ENCODE measurements around the gene PLA2G3. TPM values are rescaled to one million over a fixed set of nuclear protein-coding genes. Genes with fewer than 3 reads are reported as not detected.

Gene PLA2G3
- total and polyA plus RNA-seq, 2 experiments from 2014 or later, result 18.0 to 34.5 TPM

- TF ChIP-seq ETS1 (IDR thresholded peaks at IDR 0.05), result no peak
- TF ChIP-seq ZNF331 (CRISPR knock-in tag; IDR thresholded peaks at IDR 0.05; ENCODE audit: low read depth), result no peak
- no peak for TF ChIP-seq CREB1 (CRISPR knock-in tag; IDR thresholded peaks at IDR 0.05; ENCODE audit: low read depth)
- TF ChIP-seq CTCF (conservative IDR thresholded peaks at IDR 0.05; ENCODE audit: low read depth in 2 of 2), result no peak
- TF ChIP-seq ZNF114 (CRISPR knock-in tag; IDR thresholded peaks at IDR 0.05), result no peak
- no peak for TF ChIP-seq NANOG (IDR thresholded peaks at IDR 0.05; ENCODE audit: borderline replicate concordance)
These were observed 37.3 kb upstream of the PLA2G3 start (continued) for GRCh38 chr22:31177420-31178162.

DNA sequence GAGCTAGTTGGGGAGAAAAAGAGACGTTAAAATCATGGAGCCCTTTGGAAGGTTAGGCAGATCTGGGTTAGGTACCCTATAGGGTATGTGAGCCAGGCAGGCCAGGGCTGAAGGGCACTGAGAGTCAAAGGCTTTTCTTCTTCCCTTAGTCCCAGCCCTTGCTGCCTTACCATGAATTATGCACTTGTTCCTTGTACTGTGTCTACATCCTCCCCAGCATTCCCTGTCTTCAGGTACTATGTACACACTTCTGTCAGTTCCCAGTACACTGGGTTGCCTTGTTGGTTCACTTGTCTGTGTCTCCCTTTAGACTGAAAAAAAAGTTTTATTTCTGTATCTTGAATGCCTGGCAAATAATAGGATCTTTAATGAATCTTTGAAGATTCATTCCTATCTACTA is 36.6 kb upstream of the PLA2G3 start:
- Histone ChIP-seq H3K27ac (ENCODE audit: low read depth) (no peak overlapping the region), H3K4me2 (no peak overlapping the region), H3K27me3 (ENCODE audit: insufficient read depth) (no peaks in the 10 kb centered on the region), H3K4me1 (ENCODE audit: insufficient read depth) (no peaks in the 10 kb centered on the region), H3K4me3 (no peak overlapping the region), H3K9me2 (ENCODE audit: insufficient read depth) (no peaks in the 10 kb centered on the region), H4K20me1 (replicated peaks; ENCODE audit: insufficient read depth) (no peaks in the 10 kb centered on the region), H3K36me3 (ENCODE audit: insufficient read depth) (no peaks in the 10 kb centered on the region), H2AFZ (no peak overlapping the region), H3F3A (replicated peaks; ENCODE audit: low read depth) (no peaks in the 10 kb centered on the region), H3K79me2 (replicated peaks; ENCODE audit: insufficient read depth) (peaks cover 8% of the 10 kb centered on the region)
- H3K4me3 Mint-ChIP-seq, result no peak overlapping the region
- no peaks in the 10 kb centered on the region for H3K4me1 Mint-ChIP-seq
- H3K9me3 Mint-ChIP-seq, result peaks cover 5% of the 10 kb centered on the region
- no peaks in the 10 kb centered on the region for H3K27me3 Mint-ChIP-seq (ENCODE audit: insufficient read depth, low read depth, poor library complexity)
- TF ChIP-seq JUNB (IDR thresholded peaks at IDR 0.05; ENCODE audit: unreplicated experiment) (no peak), STAT1 (IDR thresholded peaks at IDR 0.05; ENCODE audit: unreplicated experiment) (no peak)
- H3K27ac Mint-ChIP-seq, result no peak overlapping the region
- ATAC-seq (no peak), DNase-seq (ENCODE audit: low spot score) (no peak)
- peaks cover 9% of the 10 kb centered on the region; the same call in 2 of the 3 replicates for H3K36me3 Mint-ChIP-seq (ENCODE audit: low read depth)

- Histone ChIP-seq H3K79me2 (replicated peaks; ENCODE audit: insufficient read depth) (peaks cover 19% of the 10 kb centered on the region), H3K4me3 (no peak overlapping the region), H3K36me3 (ENCODE audit: insufficient read depth) (no peaks in the 10 kb centered on the region), H3K4me2 (no peak overlapping the region), H4K20me1 (replicated peaks; ENCODE audit: insufficient read depth) (no peaks in the 10 kb centered on the region; the same call in 1 of the 2 replicates), H3K4me1 (ENCODE audit: insufficient read depth) (peaks cover 3% of the 10 kb centered on the region; the same call in 1 of the 2 replicates), H3F3A (replicated peaks; ENCODE audit: low read depth) (no peaks in the 10 kb centered on the region), H3K9me2 (ENCODE audit: insufficient read depth) (no peaks in the 10 kb centered on the region), H3K27me3 (ENCODE audit: insufficient read depth) (no peaks in the 10 kb centered on the region), H2AFZ (no peak overlapping the region), H3K27ac (ENCODE audit: low read depth) (no peak overlapping the region)
- Mint-ChIP-seq H3K4me1 (0 out of 3 replicates have a peak, but pooled peaks cover 2% of the 10 kb centered on the region), H3K4me3 (no peak overlapping the region), H3K36me3 (ENCODE audit: low read depth) (peaks cover 3% of the 10 kb centered on the region; the same call in 1 of the 3 replicates), H3K27ac (no peak overlapping the region), H3K9me3 (no peaks in the 10 kb centered on the region; the same call in 2 of the 3 replicates), H3K27me3 (ENCODE audit: insufficient read depth, low read depth, poor library complexity) (no peaks in the 10 kb centered on the region)
- no peak for ATAC-seq
- no peak for DNase-seq (ENCODE audit: low spot score)
- TF ChIP-seq ZNF462 (CRISPR knock-in tag; IDR thresholded peaks at IDR 0.05), result no peak
These were observed 33.3 kb upstream of the PLA2G3 start for GRCh38 chr22:31173386-31174145.

Data from GM23338 (cell line).